Endothelial cell of hepatic sinusoid (primary cell): ENCODE measurements around the gene ISG20L2.

Source experiments
- in situ Hi-C: cut with HindIII; loops from 2 replicates; pipeline ENCODE4 v1.10.0; 2017; ENCODE audit warnings: low sequenced_read_pairs

ISG20L2 gene

GRCh38 chr1:156691665-156692440, 36.7 kb downstream of the ISG20L2 start:
- in situ Hi-C loops = loop anchor here (5.0 kb wide), 1 partner anchor 35 kb away; the partner anchor contains the start of genes ISG20L2 and METTL25B

- in situ Hi-C loops = loop anchor here (5.0 kb wide), 1 partner anchor 36 kb away; the partner anchor contains the start of genes ISG20L2 and METTL25B
Measured at GRCh38 chr1:156691191-156691590, 37.4 kb downstream of the ISG20L2 start.

GRCh38 chr1:156690675-156691036, 37.9 kb downstream of the ISG20L2 start:
- in situ Hi-C loops = loop anchor here (5.0 kb wide), 1 partner anchor 37 kb away; the partner anchor contains the start of genes ISG20L2 and METTL25B

GRCh38 chr1:156689953-156690674, 38.5 kb downstream of the ISG20L2 start:
- in situ Hi-C loops = loop anchor here (5.0 kb wide), 1 partner anchor 37 kb away; the partner anchor contains the start of genes ISG20L2 and METTL25B

GRCh38 chr1:156689035-156689952, 39.3 kb downstream of the ISG20L2 start:
- in situ Hi-C loops = no loop called here

- in situ Hi-C loops = loop anchor here (5.0 kb wide), 1 partner anchor 57 kb away; no protein-coding TSS in a partner anchor
Measured at GRCh38 chr1:156684227-156684782, 44.3 kb downstream of the ISG20L2 start.

- in situ Hi-C loops = loop anchor here (5.0 kb wide), 1 partner anchor 55 kb away; no protein-coding TSS in a partner anchor
Measured at GRCh38 chr1:156682166-156682890, 46.2 kb downstream of the ISG20L2 start.

- in situ Hi-C loops = loop anchor here (5.0 kb wide), 1 partner anchor 54 kb away; no protein-coding TSS in a partner anchor
Measured at GRCh38 chr1:156681196-156681960, 47.2 kb downstream of the ISG20L2 start.

- in situ Hi-C loops = loop anchor here (5.0 kb wide), 1 partner anchor 53 kb away; no protein-coding TSS in a partner anchor
Measured at GRCh38 chr1:156680056-156680455, 48.5 kb downstream of the ISG20L2 start.

- in situ Hi-C loops = no loop called here
Measured at GRCh38 chr1:156677616-156678596, 50.7 kb downstream of the ISG20L2 start.

GRCh38 chr1:156676820-156677615, 51.5 kb downstream of the ISG20L2 start, which contains the start of gene NES:
NES (minus strand) TSS chr1:156677407; CDS start chr1:156677264, 143 bp downstream.
- in situ Hi-C loops = no loop called here

- in situ Hi-C loops = no loop called here
Measured at GRCh38 chr1:156676114-156676819, 52.3 kb downstream of the ISG20L2 start.

GRCh38 chr1:156675210-156676113, 53.1 kb downstream of the ISG20L2 start:
- in situ Hi-C loops = no loop called here

GRCh38 chr1:156673387-156674121, 55.0 kb downstream of the ISG20L2 start:
- in situ Hi-C loops = no loop called here
